ENCODE data around the gene OSBP2.

Gene OSBP2

DNA sequence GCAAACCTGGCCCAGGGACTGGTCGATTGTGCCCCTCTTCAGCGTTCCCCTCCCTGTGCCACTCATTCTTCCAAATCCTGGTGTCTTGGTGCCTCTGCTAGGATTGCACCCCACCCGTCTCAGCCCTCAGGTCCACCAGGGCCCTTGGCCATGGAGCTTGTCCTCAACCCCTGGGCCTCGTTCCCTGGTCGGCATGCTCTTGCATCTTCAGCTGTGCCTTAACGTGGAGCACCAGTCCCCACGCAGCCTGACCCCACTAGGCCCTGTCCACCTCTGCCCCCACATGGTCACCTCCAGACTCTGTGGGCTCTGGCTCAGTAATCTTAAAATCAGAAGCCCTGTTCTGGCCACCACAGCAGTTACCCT, 61.1 kb downstream of the OSBP2 start:
- no CpG with 5 or more reads among the region's 7 CpGs for WGBS (ENCODE audit: extremely low coverage, insufficient coverage, low lambda C conversion rate)
- Histone ChIP-seq H2BK5ac (ENCODE audit: low read length) (no peak overlapping the region), H3K27ac (ENCODE audit: low read depth, low read length) (no peak overlapping the region), H4K8ac (ENCODE audit: low read depth, low read length) (no peak overlapping the region), H3K18ac (ENCODE audit: low read length) (no peak overlapping the region), H2BK15ac (replicated peaks; ENCODE audit: low read depth) (no peak overlapping the region), H3K23ac (ENCODE audit: low read length) (no peak overlapping the region), H3K56ac (ENCODE audit: low read length) (no peak overlapping the region), H2AK5ac (ENCODE audit: low read length) (no peak overlapping the region), H3K4me1 (ENCODE audit: control insufficient read depth, low read depth, low read length) (no peaks in the 10 kb centered on the region), H4K5ac (ENCODE audit: low read length) (no peak overlapping the region), H3K79me1 (ENCODE audit: low read length) (no peaks in the 10 kb centered on the region), H3K36me3 (ENCODE audit: control insufficient read depth, insufficient read depth, low read length) (no peaks in the 10 kb centered on the region), H3K4me3 (ENCODE audit: low read length) (no peak overlapping the region), H3K4me2 (ENCODE audit: low read length) (no peak overlapping the region), H2BK120ac (ENCODE audit: low read depth, low read length) (no peak overlapping the region), H3K9ac (ENCODE audit: low read length) (no peak overlapping the region), H3K79me2 (ENCODE audit: control insufficient read depth, insufficient read depth, low read length) (no peaks in the 10 kb centered on the region), H3K27me3 (ENCODE audit: insufficient read depth, low read length, poor library complexity) (no peaks in the 10 kb centered on the region), H3K4ac (ENCODE audit: low read depth, low read length) (no peak overlapping the region)
- DNase-seq = no peak

DNA sequence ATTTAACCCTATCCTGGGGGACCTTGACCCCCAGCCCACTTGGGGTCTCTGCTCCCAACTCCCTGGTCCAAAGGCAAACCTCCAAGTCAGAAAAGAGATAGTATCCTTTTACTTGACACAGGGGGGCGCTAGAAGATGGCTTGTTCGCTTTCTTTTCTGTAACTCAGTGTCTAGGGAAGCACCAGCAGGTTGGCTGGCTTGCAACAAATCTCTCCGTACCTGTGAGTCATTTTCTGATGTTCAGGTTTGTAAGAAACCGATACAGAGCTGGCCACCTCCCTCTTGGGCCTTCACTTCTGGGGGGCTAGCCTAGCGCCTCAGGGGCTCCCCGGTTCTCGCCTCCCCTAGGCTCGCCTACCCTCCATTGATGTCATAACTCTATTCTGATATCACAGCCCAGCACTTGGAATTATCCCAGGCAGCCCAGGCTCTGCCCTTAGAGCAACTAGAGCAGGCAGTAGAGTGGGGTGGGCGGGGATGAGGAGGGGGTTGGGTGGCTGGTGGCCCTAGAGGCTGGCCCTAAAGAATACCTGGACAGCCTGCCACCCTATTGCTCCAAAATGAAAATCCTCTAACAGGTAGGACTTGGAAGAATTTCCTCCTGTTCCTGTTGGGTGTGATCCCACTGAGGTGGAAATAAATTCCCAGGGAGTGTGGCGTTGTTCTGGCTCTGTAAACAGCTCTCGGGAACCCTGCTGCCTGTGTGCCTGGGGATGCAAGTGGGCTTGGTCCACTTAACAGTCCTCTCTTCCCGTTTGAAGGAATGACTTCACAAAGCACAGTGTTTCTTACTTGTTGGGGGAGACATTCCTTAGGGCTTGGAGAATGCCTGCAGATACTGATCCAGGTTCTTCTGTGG, 69.4 kb downstream of the OSBP2 start:
- Histone ChIP-seq H3K4me3 (ENCODE audit: low read length) (no peak overlapping the region), H2BK120ac (ENCODE audit: low read depth, low read length) (no peak overlapping the region), H3K79me2 (ENCODE audit: control insufficient read depth, insufficient read depth, low read length) (no peaks in the 10 kb centered on the region), H2AK5ac (ENCODE audit: low read length) (no peak overlapping the region), H3K27ac (ENCODE audit: low read depth, low read length) (no peak overlapping the region), H3K4me1 (ENCODE audit: control insufficient read depth, low read depth, low read length) (no peaks in the 10 kb centered on the region), H3K79me1 (ENCODE audit: low read length) (no peaks in the 10 kb centered on the region), H3K56ac (ENCODE audit: low read length) (no peak overlapping the region), H4K8ac (ENCODE audit: low read depth, low read length) (no peak overlapping the region), H3K18ac (ENCODE audit: low read length) (no peak overlapping the region), H2BK5ac (ENCODE audit: low read length) (no peak overlapping the region), H4K5ac (ENCODE audit: low read length) (no peak overlapping the region), H3K9ac (ENCODE audit: low read length) (no peak overlapping the region), H3K23ac (ENCODE audit: low read length) (no peak overlapping the region), H3K4me2 (ENCODE audit: low read length) (no peak overlapping the region), H3K27me3 (ENCODE audit: insufficient read depth, low read length, poor library complexity) (no peaks in the 10 kb centered on the region), H3K36me3 (ENCODE audit: control insufficient read depth, insufficient read depth, low read length) (no peaks in the 10 kb centered on the region), H3K4ac (ENCODE audit: low read depth, low read length) (no peak overlapping the region), H2BK15ac (replicated peaks; ENCODE audit: low read depth) (no peak overlapping the region)
- no CpG with 5 or more reads among the region's 12 CpGs for WGBS (ENCODE audit: extremely low coverage, insufficient coverage, low lambda C conversion rate)
- DNase-seq = peak; percentile 87

DNA sequence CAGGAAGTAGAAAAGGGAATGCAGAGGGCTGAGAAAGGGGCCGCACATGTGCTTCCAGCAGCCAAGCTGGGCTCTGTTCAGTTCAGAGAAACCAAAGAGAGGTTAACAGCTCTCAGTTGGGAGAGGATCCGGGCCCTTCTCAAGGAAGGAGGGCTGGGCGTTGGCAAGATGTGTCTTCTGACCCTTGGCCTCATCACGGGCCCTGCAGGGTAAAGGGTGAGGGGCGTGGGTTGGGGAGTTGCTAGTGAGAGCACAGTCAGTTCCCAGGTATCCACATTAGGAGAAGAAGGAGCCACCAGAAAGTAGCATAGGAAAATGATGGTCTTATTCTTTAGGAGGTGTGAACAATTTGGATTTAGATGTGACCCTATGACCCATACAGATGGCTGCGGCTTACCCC, 73.0 kb downstream of the OSBP2 start:
- H3K4me2 ChIP-seq (ENCODE audit: low read length) = no peak overlapping the region
- H3K27ac ChIP-seq (ENCODE audit: low read depth, low read length) = no peak overlapping the region
- H3K79me2 ChIP-seq (ENCODE audit: control insufficient read depth, insufficient read depth, low read length) = no peaks in the 10 kb centered on the region
- DNase-seq = no peak
- no peak overlapping the region for H2AK5ac ChIP-seq (ENCODE audit: low read length)
- no peaks in the 10 kb centered on the region for H3K4me1 ChIP-seq (ENCODE audit: control insufficient read depth, low read depth, low read length)
- no peak overlapping the region for H2BK5ac ChIP-seq (ENCODE audit: low read length)
- no peak overlapping the region for H3K23ac ChIP-seq (ENCODE audit: low read length)
- H3K79me1 ChIP-seq (ENCODE audit: low read length) = no peaks in the 10 kb centered on the region
- H2BK120ac ChIP-seq (ENCODE audit: low read depth, low read length) = no peak overlapping the region
- no peak overlapping the region for H3K4ac ChIP-seq (ENCODE audit: low read depth, low read length)
- H2BK15ac ChIP-seq (replicated peaks; ENCODE audit: low read depth) = no peak overlapping the region
- H4K5ac ChIP-seq (ENCODE audit: low read length) = no peak overlapping the region
- H3K4me3 ChIP-seq (ENCODE audit: low read length) = no peak overlapping the region
- H3K27me3 ChIP-seq (ENCODE audit: insufficient read depth, low read length, poor library complexity) = no peaks in the 10 kb centered on the region
- no CpG with 5 or more reads among the region's 6 CpGs for WGBS (ENCODE audit: extremely low coverage, insufficient coverage, low lambda C conversion rate)
- no peak overlapping the region for H4K8ac ChIP-seq (ENCODE audit: low read depth, low read length)
- H3K18ac ChIP-seq (ENCODE audit: low read length) = no peak overlapping the region
- H3K36me3 ChIP-seq (ENCODE audit: control insufficient read depth, insufficient read depth, low read length) = no peaks in the 10 kb centered on the region
- H3K9ac ChIP-seq (ENCODE audit: low read length) = no peak overlapping the region
- no peak overlapping the region for H3K56ac ChIP-seq (ENCODE audit: low read length)

DNA sequence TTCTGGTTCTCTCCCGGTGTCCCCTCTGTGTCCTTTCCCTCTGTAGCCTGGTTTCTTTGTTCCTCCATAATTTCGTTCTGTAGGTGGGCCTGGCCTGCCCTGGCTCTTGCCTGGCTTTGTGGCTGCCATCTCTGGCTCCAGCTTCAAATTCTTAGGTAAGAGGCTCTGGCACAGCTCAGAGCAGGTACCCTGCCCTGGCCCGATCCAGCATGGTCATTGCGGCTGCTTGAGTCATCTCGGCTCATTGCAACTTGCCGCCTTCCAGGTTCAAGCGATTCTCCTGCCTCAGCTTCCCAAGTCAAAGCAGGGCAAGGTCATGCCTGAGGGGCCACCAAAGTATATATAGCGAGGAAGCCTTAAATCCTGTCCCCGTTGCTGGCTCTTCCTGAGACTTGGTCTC, 76.0 kb downstream of the OSBP2 start:
- no peak overlapping the region for H2BK5ac ChIP-seq (ENCODE audit: low read length)
- WGBS (ENCODE audit: extremely low coverage, insufficient coverage, low lambda C conversion rate) = no CpG with 5 or more reads among the region's 9 CpGs
- no peak for DNase-seq
- no peak overlapping the region for H3K4me3 ChIP-seq (ENCODE audit: low read length)
- H2BK120ac ChIP-seq (ENCODE audit: low read depth, low read length) = no peak overlapping the region
- no peaks in the 10 kb centered on the region for H3K79me2 ChIP-seq (ENCODE audit: control insufficient read depth, insufficient read depth, low read length)
- no peak overlapping the region for H3K27ac ChIP-seq (ENCODE audit: low read depth, low read length)
- H3K23ac ChIP-seq (ENCODE audit: low read length) = no peak overlapping the region
- no peak overlapping the region for H3K4me2 ChIP-seq (ENCODE audit: low read length)
- H3K36me3 ChIP-seq (ENCODE audit: control insufficient read depth, insufficient read depth, low read length) = no peaks in the 10 kb centered on the region
- H3K18ac ChIP-seq (ENCODE audit: low read length) = no peak overlapping the region
- no peak overlapping the region for H4K8ac ChIP-seq (ENCODE audit: low read depth, low read length)
- H3K4ac ChIP-seq (ENCODE audit: low read depth, low read length) = no peak overlapping the region
- H2BK15ac ChIP-seq (replicated peaks; ENCODE audit: low read depth) = no peak overlapping the region
- no peak overlapping the region for H2AK5ac ChIP-seq (ENCODE audit: low read length)
- H3K79me1 ChIP-seq (ENCODE audit: low read length) = no peaks in the 10 kb centered on the region
- no peak overlapping the region for H3K9ac ChIP-seq (ENCODE audit: low read length)
- no peak overlapping the region for H3K56ac ChIP-seq (ENCODE audit: low read length)
- no peaks in the 10 kb centered on the region for H3K27me3 ChIP-seq (ENCODE audit: insufficient read depth, low read length, poor library complexity)
- no peak overlapping the region for H4K5ac ChIP-seq (ENCODE audit: low read length)
- no peaks in the 10 kb centered on the region for H3K4me1 ChIP-seq (ENCODE audit: control insufficient read depth, low read depth, low read length)

DNA sequence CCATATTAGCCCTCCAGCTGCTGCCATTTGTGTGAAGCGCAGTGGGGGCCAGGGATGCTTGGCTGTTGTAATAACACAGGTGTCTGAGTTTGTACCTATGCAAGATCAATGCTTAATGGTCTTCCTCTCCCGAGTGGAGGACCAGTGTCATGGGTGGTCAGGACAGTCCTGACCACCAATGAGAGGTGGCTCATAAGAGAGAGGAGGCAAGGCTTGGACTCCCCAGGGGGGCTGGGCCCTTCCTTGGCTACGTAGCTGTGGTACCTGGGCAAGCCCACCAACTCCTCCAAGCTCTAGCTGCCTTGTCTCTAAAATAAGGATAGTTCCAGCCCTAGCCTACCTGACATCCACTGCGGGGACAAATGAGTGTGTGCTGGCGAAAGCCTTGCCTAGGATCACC, 79.2 kb downstream of the OSBP2 start:
- Histone ChIP-seq H3K4ac (ENCODE audit: low read depth, low read length) (no peak overlapping the region), H2BK120ac (ENCODE audit: low read depth, low read length) (no peak overlapping the region), H4K8ac (ENCODE audit: low read depth, low read length) (no peak overlapping the region), H3K23ac (ENCODE audit: low read length) (no peak overlapping the region), H3K36me3 (ENCODE audit: control insufficient read depth, insufficient read depth, low read length) (no peaks in the 10 kb centered on the region), H2BK15ac (replicated peaks; ENCODE audit: low read depth) (no peak overlapping the region), H2AK5ac (ENCODE audit: low read length) (no peak overlapping the region), H4K5ac (ENCODE audit: low read length) (no peak overlapping the region), H3K4me3 (ENCODE audit: low read length) (no peak overlapping the region), H3K56ac (ENCODE audit: low read length) (no peak overlapping the region), H3K9ac (ENCODE audit: low read length) (no peak overlapping the region), H3K79me1 (ENCODE audit: low read length) (no peaks in the 10 kb centered on the region), H3K79me2 (ENCODE audit: control insufficient read depth, insufficient read depth, low read length) (no peaks in the 10 kb centered on the region), H3K18ac (ENCODE audit: low read length) (no peak overlapping the region), H2BK5ac (ENCODE audit: low read length) (no peak overlapping the region), H3K27me3 (ENCODE audit: insufficient read depth, low read length, poor library complexity) (no peaks in the 10 kb centered on the region), H3K27ac (ENCODE audit: low read depth, low read length) (no peak overlapping the region), H3K4me2 (ENCODE audit: low read length) (no peak overlapping the region), H3K4me1 (ENCODE audit: control insufficient read depth, low read depth, low read length) (no peaks in the 10 kb centered on the region)
- whole genome bisulfite sequencing (ENCODE audit: extremely low coverage, insufficient coverage, low lambda C conversion rate) = no CpG with 5 or more reads among the region's 5 CpGs
- DNase-seq = no peak

DNA sequence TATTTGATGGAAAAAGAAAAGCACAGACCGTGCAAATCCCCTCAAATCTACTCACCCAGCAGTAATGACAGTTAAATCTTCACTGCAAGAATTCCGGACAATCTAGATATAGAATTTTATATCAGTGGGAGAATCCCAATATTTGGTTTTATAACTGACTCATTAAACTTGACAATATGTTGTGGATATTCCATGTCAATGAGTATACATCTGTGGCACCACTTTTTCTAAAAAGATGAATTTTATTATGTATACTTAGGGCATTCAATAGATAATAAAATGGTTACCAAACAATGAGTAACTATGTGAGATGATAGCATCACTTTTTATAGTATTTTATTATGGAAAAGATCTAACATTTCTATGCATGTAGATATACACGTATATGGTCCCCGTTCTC, 79.9 kb downstream of the OSBP2 start:
- no peak overlapping the region for H3K18ac ChIP-seq (ENCODE audit: low read length)
- H2BK15ac ChIP-seq (replicated peaks; ENCODE audit: low read depth) = no peak overlapping the region
- no CpG with 5 or more reads among the region's 4 CpGs for WGBS (ENCODE audit: extremely low coverage, insufficient coverage, low lambda C conversion rate)
- H3K56ac ChIP-seq (ENCODE audit: low read length) = no peak overlapping the region
- no peak overlapping the region for H4K8ac ChIP-seq (ENCODE audit: low read depth, low read length)
- H4K5ac ChIP-seq (ENCODE audit: low read length) = no peak overlapping the region
- no peak overlapping the region for H3K23ac ChIP-seq (ENCODE audit: low read length)
- no peak overlapping the region for H3K27ac ChIP-seq (ENCODE audit: low read depth, low read length)
- no peaks in the 10 kb centered on the region for H3K4me1 ChIP-seq (ENCODE audit: control insufficient read depth, low read depth, low read length)
- H2AK5ac ChIP-seq (ENCODE audit: low read length) = no peak overlapping the region
- H3K4me2 ChIP-seq (ENCODE audit: low read length) = no peak overlapping the region
- H3K9ac ChIP-seq (ENCODE audit: low read length) = no peak overlapping the region
- no peaks in the 10 kb centered on the region for H3K27me3 ChIP-seq (ENCODE audit: insufficient read depth, low read length, poor library complexity)
- H3K4ac ChIP-seq (ENCODE audit: low read depth, low read length) = no peak overlapping the region
- no peaks in the 10 kb centered on the region for H3K79me1 ChIP-seq (ENCODE audit: low read length)
- no peaks in the 10 kb centered on the region for H3K79me2 ChIP-seq (ENCODE audit: control insufficient read depth, insufficient read depth, low read length)
- H3K36me3 ChIP-seq (ENCODE audit: control insufficient read depth, insufficient read depth, low read length) = no peaks in the 10 kb centered on the region
- H2BK5ac ChIP-seq (ENCODE audit: low read length) = no peak overlapping the region
- H2BK120ac ChIP-seq (ENCODE audit: low read depth, low read length) = no peak overlapping the region
- no peak for DNase-seq
- no peak overlapping the region for H3K4me3 ChIP-seq (ENCODE audit: low read length)

All from mesendoderm (in vitro differentiated cells).